Thyroid gland (tissue), 4 donors: ENCODE data around the gene NFIA.

ENCODE experiments used
- POLR2A ChIP-seq, 2 donors: fragments of 450-650 bp; IDR thresholded peaks; one replicate each; pipeline ENCODE4 v1.6.1; 2017; ENCODE audit warnings: antibody characterized with exemption in 2 of 2, mild to moderate bottlenecking in 2 of 2, moderate library complexity in 1 of 2
- TF ChIP-seq, protein P1 (sequence below), 6 experiments: fragments of 200-600 bp in 3 of 6; fragments of 450-650 bp in 3 of 6; sonication (generic) in 3 of 6; IDR thresholded peaks; one replicate each; pipeline ENCODE4 v1.5.1; 2016 to 2019; ENCODE audit warnings: antibody characterized with exemption in 6 of 6, mild to moderate bottlenecking in 2 of 6, inconsistent platforms in 1 of 6, moderate library complexity in 1 of 6

- TF ChIP-seq, protein P1, sequence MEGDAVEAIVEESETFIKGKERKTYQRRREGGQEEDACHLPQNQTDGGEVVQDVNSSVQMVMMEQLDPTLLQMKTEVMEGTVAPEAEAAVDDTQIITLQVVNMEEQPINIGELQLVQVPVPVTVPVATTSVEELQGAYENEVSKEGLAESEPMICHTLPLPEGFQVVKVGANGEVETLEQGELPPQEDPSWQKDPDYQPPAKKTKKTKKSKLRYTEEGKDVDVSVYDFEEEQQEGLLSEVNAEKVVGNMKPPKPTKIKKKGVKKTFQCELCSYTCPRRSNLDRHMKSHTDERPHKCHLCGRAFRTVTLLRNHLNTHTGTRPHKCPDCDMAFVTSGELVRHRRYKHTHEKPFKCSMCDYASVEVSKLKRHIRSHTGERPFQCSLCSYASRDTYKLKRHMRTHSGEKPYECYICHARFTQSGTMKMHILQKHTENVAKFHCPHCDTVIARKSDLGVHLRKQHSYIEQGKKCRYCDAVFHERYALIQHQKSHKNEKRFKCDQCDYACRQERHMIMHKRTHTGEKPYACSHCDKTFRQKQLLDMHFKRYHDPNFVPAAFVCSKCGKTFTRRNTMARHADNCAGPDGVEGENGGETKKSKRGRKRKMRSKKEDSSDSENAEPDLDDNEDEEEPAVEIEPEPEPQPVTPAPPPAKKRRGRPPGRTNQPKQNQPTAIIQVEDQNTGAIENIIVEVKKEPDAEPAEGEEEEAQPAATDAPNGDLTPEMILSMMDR (IDR thresholded peaks at IDR 0.05), result no peak
- TF ChIP-seq POLR2A (IDR thresholded peaks at IDR 0.05), result no peak
Measured at GRCh38 chr1:61287014-61287413, 204.7 kb downstream of the NFIA start.
